H4 (cell line): Measurements from ENCODE around the gene H3-3A. TPM values are rescaled to one million over a fixed set of nuclear protein-coding genes. Genes with fewer than 3 reads are reported as not detected.
A peak's percentile ranks its signal among the peaks of the same experiment; 100 is the strongest.
"Not testable (repeated sequence)": the region's sequence is repeated elsewhere in the genome, so short reads cannot be mapped to it uniquely, and the experiment has no call there.

Source experiments
- DNase-seq: peaks from one replicate; pipeline ENCODE4 v3.0.0-alpha.2; 2015; ENCODE audit warnings: low spot score
- total RNA-seq: library from RNA; depleted of rRNA; stranded (reverse); fragments of >200 nt; shearing (Covaris generic); gene quantifications from 2 replicates; pipeline ENCODE4 v1.2.3, GENCODE V29; 2014

H3-3A gene
- total RNA-seq, 1 experiment from 2014 or later = 407 TPM

GRCh38 chr1:226085675-226086285, 23.3 kb downstream of the H3-3A start:
- DNase-seq = no peak

- no peak for DNase-seq
These were observed 24.3 kb downstream of the H3-3A start for GRCh38 chr1:226086776-226087175.

GRCh38 chr1:226091461-226091860, 28.9 kb downstream of the H3-3A start:
- no peak for DNase-seq

GRCh38 chr1:226092048-226092820, 29.7 kb downstream of the H3-3A start:
- not testable (repeated sequence) for DNase-seq

GRCh38 chr1:226092965-226093364, 30.4 kb downstream of the H3-3A start:
- no peak for DNase-seq

- DNase-seq = no peak
These were observed 31.1 kb downstream of the H3-3A start for GRCh38 chr1:226093621-226094020.

- no peak for DNase-seq
These were observed 31.9 kb downstream of the H3-3A start for GRCh38 chr1:226094451-226094850.

GRCh38 chr1:226095286-226095685, 32.8 kb downstream of the H3-3A start:
- DNase-seq = no peak

- no peak for DNase-seq
These were observed 35.5 kb downstream of the H3-3A start for GRCh38 chr1:226097866-226098625.

- DNase-seq = no peak
These were observed 36.6 kb downstream of the H3-3A start for GRCh38 chr1:226098870-226099835.

- DNase-seq = no peak
These were observed 38.2 kb downstream of the H3-3A start for GRCh38 chr1:226100436-226101391.

- DNase-seq = no peak
These were observed 42.2 kb downstream of the H3-3A start for GRCh38 chr1:226104671-226105121.

GRCh38 chr1:226107471-226108460, 45.2 kb downstream of the H3-3A start:
- DNase-seq = no peak

GRCh38 chr1:226108935-226109828, 46.7 kb downstream of the H3-3A start:
- DNase-seq = no peak

GRCh38 chr1:226109829-226110248, 47.3 kb downstream of the H3-3A start:
- peak; percentile 69 for DNase-seq

- peak; percentile 49 for DNase-seq
These were observed 48.0 kb downstream of the H3-3A start for GRCh38 chr1:226110249-226111097.
